ENCODE results near the gene TBKBP1.

TBKBP1 gene

GRCh38 chr17:47733047-47733673, 39.2 kb downstream of the TBKBP1 start, which contains the start of gene TBX21:
TBX21 (plus strand) TSS chr17:47733236; CDS start chr17:47733455, 219 bp downstream.
- no peak for DNase-seq (ENCODE audit: low read depth)

GRCh38 chr17:47733674-47734410, 39.9 kb downstream of the TBKBP1 start:
- TF ChIP-seq CTCF (IDR thresholded peaks at IDR 0.05; ENCODE audit: control insufficient read depth, extremely low read depth, insufficient read depth) = no peak
- no peak for DNase-seq (ENCODE audit: low read depth)
- no peak overlapping the region for H3K4me3 ChIP-seq (ENCODE audit: low read depth, low read length)

More at GRCh38 chr17:47733047-47733673, 39.2 kb downstream of the TBKBP1 start, which contains the start of gene TBX21:
- peak; percentile 6; the same call in 1 of the 2 replicates for TF ChIP-seq CTCF (IDR thresholded peaks at IDR 0.05; ENCODE audit: control insufficient read depth, extremely low read depth, insufficient read depth)
- no peak within 1 kb of the TSS for H3K4me3 ChIP-seq (ENCODE audit: low read depth, low read length)

- TF ChIP-seq CTCF (IDR thresholded peaks at IDR 0.05; ENCODE audit: control insufficient read depth, extremely low read depth, insufficient read depth) = no peak
- DNase-seq (ENCODE audit: low read depth) = no peak
- H3K4me3 ChIP-seq (ENCODE audit: low read depth, low read length) = no peak overlapping the region
Measured at GRCh38 chr17:47735139-47735464, 41.1 kb downstream of the TBKBP1 start.

GRCh38 chr17:47735536-47736011, 41.6 kb downstream of the TBKBP1 start:
- no peak overlapping the region for H3K4me3 ChIP-seq (ENCODE audit: low read depth, low read length)
- no peak for DNase-seq (ENCODE audit: low read depth)
- TF ChIP-seq CTCF (IDR thresholded peaks at IDR 0.05; ENCODE audit: control insufficient read depth, extremely low read depth, insufficient read depth) = no peak

- TF ChIP-seq CTCF (IDR thresholded peaks at IDR 0.05; ENCODE audit: control insufficient read depth, extremely low read depth, insufficient read depth) = no peak
- no peak overlapping the region for H3K4me3 ChIP-seq (ENCODE audit: low read depth, low read length)
- no peak for DNase-seq (ENCODE audit: low read depth)
Measured at GRCh38 chr17:47736501-47737495, 42.8 kb downstream of the TBKBP1 start.

- no peak for DNase-seq (ENCODE audit: low read depth)
- TF ChIP-seq CTCF (IDR thresholded peaks at IDR 0.05; ENCODE audit: control insufficient read depth, extremely low read depth, insufficient read depth) = no peak
- no peak overlapping the region for H3K4me3 ChIP-seq (ENCODE audit: low read depth, low read length)
Measured at GRCh38 chr17:47738178-47738577, 44.2 kb downstream of the TBKBP1 start.

Data from LNCaP clone FGC (cell line).